SK-N-SH (cell line): ENCODE data around the gene PDE6B. TPM values are rescaled to one million over a fixed set of nuclear protein-coding genes. Genes with fewer than 3 reads are reported as not detected.

Experiments used
- CTCF ChIA-PET: fragments of 300-600, 350-600 bp; formaldehyde crosslinking; extraction: SDS; loops from one replicate; lab custom pipeline; 2021; lab: Yijun Ruan, JAX
- POLR2A ChIA-PET: fragments of 350-600 bp; sonication (Branson Sonifier 250); formaldehyde crosslinking; extraction: SDS; loops from one replicate; lab custom pipeline; 2020; ENCODE audit warnings: antibody characterized with exemption, inconsistent platforms; lab: Yijun Ruan, JAX
- DNase-seq: peaks from one replicate; pipeline ENCODE4 v3.0.0; 2012
- H2AFZ ChIP-seq: fragments of 200-600 bp; sonication (generic); 2 replicates; pipeline ENCODE4 v1.8.1; 2016; ENCODE audit warnings: antibody characterized with exemption, mild to moderate bottlenecking, low read depth
- H3F3A ChIP-seq: fragments of 200-600 bp; sonication (generic); replicated peaks from 2 replicates; pipeline ENCODE3; 2016; ENCODE audit warnings: antibody characterized with exemption, mild to moderate bottlenecking; ENCODE audit not compliant: insufficient read depth
- H3K27ac ChIP-seq, 2 experiments: fragments of 200-500 bp in 1 of 2; fragments of 200-600 bp in 1 of 2; sonication (Bioruptor generic) in 1 of 2; sonication (generic), shearing (Covaris generic) in 1 of 2; 2 replicates each; pipeline versions ENCODE4 v1.5.1 to v1.6.1; 2014 to 2016; ENCODE audit warnings: low read depth in 2 of 2, inconsistent platforms in 1 of 2, low read length in 1 of 2, mild to moderate bottlenecking in 1 of 2, mixed read lengths in 1 of 2
- H3K27me3 ChIP-seq: fragments of 200-600 bp; sonication (generic), shearing (Covaris generic); 2 replicates; pipeline ENCODE4 v1.6.1; 2016; ENCODE audit warnings: mixed run types; ENCODE audit not compliant: insufficient read depth
- H3K36me3 ChIP-seq, 2 experiments: fragments of 200-500 bp in 1 of 2; fragments of 200-600 bp in 1 of 2; sonication (Bioruptor generic) in 1 of 2; sonication (generic) in 1 of 2; replicated peaks in 1 of 2; 2 replicates each; pipeline versions ENCODE3 to v1.5.1; 2014 to 2016; ENCODE audit warnings: low read length in 1 of 2, mild to moderate bottlenecking in 1 of 2; ENCODE audit not compliant: insufficient read depth in 2 of 2, control insufficient read depth in 1 of 2
- H3K4me1 ChIP-seq, 2 experiments: fragments of 200-500 bp in 1 of 2; fragments of 200-600 bp in 1 of 2; sonication (Bioruptor generic) in 1 of 2; sonication (generic), shearing (Covaris generic) in 1 of 2; 2 replicates each; pipeline versions ENCODE4 v1.5.1 to v1.6.1; 2014 to 2016; ENCODE audit warnings: low read depth in 1 of 2, low read length in 1 of 2, mixed run types in 1 of 2; ENCODE audit not compliant: insufficient read depth in 2 of 2, control insufficient read depth in 1 of 2
- H3K4me2 ChIP-seq: fragments of 200-600 bp; sonication (generic), shearing (Covaris generic); 2 replicates; pipeline ENCODE4 v1.6.1; 2017; ENCODE audit warnings: mixed run types
- H3K4me3 ChIP-seq, 2 experiments: fragments of 200-500 bp in 1 of 2; fragments of 200-600 bp in 1 of 2; sonication (Bioruptor generic) in 1 of 2; sonication (generic), shearing (Covaris generic) in 1 of 2; 2 replicates each; pipeline versions ENCODE4 v1.5.1 to v1.8.1; 2014 to 2016; ENCODE audit warnings: low read depth in 2 of 2, inconsistent platforms in 1 of 2, low read length in 1 of 2, mild to moderate bottlenecking in 1 of 2, mixed read lengths in 1 of 2, moderate library complexity in 1 of 2
- H3K79me2 ChIP-seq: fragments of 200-600 bp; sonication (generic); 2 replicates; pipeline ENCODE4 v1.8.1; 2017; ENCODE audit warnings: mild to moderate bottlenecking; ENCODE audit not compliant: insufficient read depth
- H3K9ac ChIP-seq: fragments of 200-600 bp; sonication (generic); 2 replicates; pipeline ENCODE4 v1.6.1; 2017; ENCODE audit warnings: mixed run types
- H3K9me2 ChIP-seq: fragments of 200-600 bp; sonication (generic); 2 replicates; pipeline ENCODE4 v1.6.1; 2017; ENCODE audit warnings: mixed run types
- H3K9me3 ChIP-seq: fragments of 200-600 bp; sonication (generic); 2 replicates; pipeline ENCODE4 v1.6.1; 2017; ENCODE audit warnings: mixed run types, mild to moderate bottlenecking, moderate library complexity
- H4K20me1 ChIP-seq: fragments of 200-600 bp; sonication (generic); 2 replicates; pipeline ENCODE4 v1.6.1; 2017; ENCODE audit warnings: mild to moderate bottlenecking, mixed run types; ENCODE audit not compliant: insufficient read depth
- CHD2 ChIP-seq: fragments of 150-350 bp; IDR thresholded peaks from 2 replicates; pipeline ENCODE4 v1.6.1; 2018; ENCODE audit warnings: low read length; ENCODE audit not compliant: partially characterized antibody
- EP300 ChIP-seq, 2 experiments: IDR thresholded peaks; 2 replicates each; pipeline versions ENCODE4 v1.4.0 to v1.6.1; 2012; ENCODE audit warnings: borderline replicate concordance in 1 of 2, low read depth in 1 of 2, low read length in 1 of 2
- FOXJ3 ChIP-seq: sonication (generic); formaldehyde crosslinking; IDR thresholded peaks from 2 replicates; pipeline ENCODE4 v1.5.1; 2020; ENCODE audit warnings: mild to moderate bottlenecking, missing genetic modification reagents
- FOXM1 ChIP-seq: IDR thresholded peaks from 2 replicates; pipeline ENCODE4 v1.4.0; 2012; ENCODE audit warnings: low read depth, mild to moderate bottlenecking
- GABPA ChIP-seq: IDR thresholded peaks from 2 replicates; pipeline ENCODE4 v1.4.0; 2012; ENCODE audit warnings: low read depth, mild to moderate bottlenecking
- JUND ChIP-seq: IDR thresholded peaks from 2 replicates; pipeline ENCODE4 v1.4.0; 2012
- NFIC ChIP-seq: IDR thresholded peaks from 2 replicates; pipeline ENCODE4 v1.4.0; 2012; ENCODE audit warnings: borderline replicate concordance
- NRF1 ChIP-seq: IDR thresholded peaks from 2 replicates; pipeline ENCODE4 v1.6.1; 2012; ENCODE audit warnings: low read depth, mild to moderate bottlenecking, low read length
- RFX5 ChIP-seq: IDR thresholded peaks from 2 replicates; pipeline ENCODE4 v1.6.1; 2012; ENCODE audit warnings: mild to moderate bottlenecking, improper control_type of control experiment, low read length
- SIN3A ChIP-seq: IDR thresholded peaks from 2 replicates; pipeline ENCODE4 v1.6.1; 2012; ENCODE audit warnings: low read depth, mild to moderate bottlenecking, low read length, moderate library complexity, borderline replicate concordance
- SMC3 ChIP-seq: IDR thresholded peaks from 2 replicates; pipeline ENCODE4 v1.6.1; 2012; ENCODE audit warnings: low read depth, low read length, improper control_type of control experiment
- TAF1 ChIP-seq: IDR thresholded peaks from 2 replicates; pipeline ENCODE4 v1.6.1; 2012; ENCODE audit warnings: low read depth, mild to moderate bottlenecking, low read length, moderate library complexity, borderline replicate concordance
- TEAD4 ChIP-seq: IDR thresholded peaks from 2 replicates; pipeline ENCODE4 v1.4.0; 2012; ENCODE audit warnings: mild to moderate bottlenecking, borderline replicate concordance; ENCODE audit not compliant: insufficient read depth
- USF1 ChIP-seq: IDR thresholded peaks from 2 replicates; pipeline ENCODE4 v1.4.0; 2012; ENCODE audit warnings: low read depth, borderline replicate concordance
- USF2 ChIP-seq: fragments of 150-350 bp; IDR thresholded peaks from 2 replicates; pipeline ENCODE4 v1.6.1; 2017; ENCODE audit warnings: antibody characterized with exemption, low read length, low read depth, borderline replicate concordance
- YY1 ChIP-seq: IDR thresholded peaks from 2 replicates; pipeline ENCODE4 v1.4.0; 2012; ENCODE audit warnings: low read depth, mild to moderate bottlenecking
- ZBTB33 ChIP-seq: IDR thresholded peaks from 2 replicates; pipeline ENCODE4 v1.4.0; 2012; ENCODE audit warnings: low read depth, borderline replicate concordance
- WGBS: methylation state at CpG from one replicate; pipeline ENCODE4 v1.1.6; 2017; ENCODE audit warnings: low lambda C conversion rate; 5-methylcytosine and 5-hydroxymethylcytosine counted together
- polyA plus RNA-seq, 3 experiments: library from polyadenylated mRNA; depleted of rRNA; stranded (reverse); fragments of >200 nt; gene quantifications; 2 replicates each; pipeline ENCODE4 v1.2.3, GENCODE V29; 2012

The PDE6B gene
- polyA plus RNA-seq, 1 of the 3 experiments (the other 2 are of a cell fraction) = 1.2 TPM

GRCh38 chr4:629915-630641 is 4.7 kb downstream of the PDE6B start:
- H3K36me3 ChIP-seq = no peaks in the 10 kb centered on the region
- H3K9ac ChIP-seq = no peak overlapping the region
- no peaks in the 10 kb centered on the region for H3F3A ChIP-seq
- no peaks in the 10 kb centered on the region for H3K27me3 ChIP-seq
- H3K79me2 ChIP-seq = no peaks in the 10 kb centered on the region
- ChIA-PET CTCF (interaction anchor here (1.0 kb wide), 1 partner anchor 10 kb away, joined by 3 read pairs; no protein-coding TSS in a partner anchor), POLR2A (no interaction called here)
- 26% methylated on average over 10 of the region's 20 CpGs for WGBS
- H4K20me1 ChIP-seq = no peaks in the 10 kb centered on the region
- peak; percentile 24 for DNase-seq
- H3K4me3 ChIP-seq = no peak overlapping the region
- no peak overlapping the region for H3K27ac ChIP-seq
- TF ChIP-seq NFIC (no peak), FOXM1 (no peak), RFX5 (no peak), EP300 (IDR thresholded peaks at IDR 0.05; ENCODE audit: borderline replicate concordance in 1 of 2, low read depth in 1 of 2, low read length in 1 of 2) (no peak), JUND (no peak), CHD2 (no peak), USF1 (no peak), NRF1 (no peak)
- H2AFZ ChIP-seq = no peak overlapping the region
- H3K9me3 ChIP-seq = no peaks in the 10 kb centered on the region
- H3K4me1 ChIP-seq = no peaks in the 10 kb centered on the region
- no peak overlapping the region for H3K4me2 ChIP-seq
- H3K9me2 ChIP-seq = no peaks in the 10 kb centered on the region

- DNase-seq = no peak
- Histone ChIP-seq H3K9ac (no peak overlapping the region), H4K20me1 (no peaks in the 10 kb centered on the region), H3K36me3 (no peaks in the 10 kb centered on the region), H3K27me3 (no peaks in the 10 kb centered on the region), H3K4me1 (no peaks in the 10 kb centered on the region), H3K9me3 (no peaks in the 10 kb centered on the region), H3K9me2 (no peaks in the 10 kb centered on the region), H3K4me3 (no peak overlapping the region), H3K79me2 (no peaks in the 10 kb centered on the region), H3F3A (no peaks in the 10 kb centered on the region), H3K27ac (no peak overlapping the region), H3K4me2 (no peak overlapping the region), H2AFZ (no peak overlapping the region)
- ChIA-PET CTCF (interaction anchor here (1.0 kb wide), 1 partner anchor 10 kb away, joined by 3 read pairs; no protein-coding TSS in a partner anchor), POLR2A (no interaction called here)
- whole genome bisulfite sequencing = 25% methylated on average over 9 of the region's 9 CpGs
- TF ChIP-seq JUND (no peak), NFIC (no peak), YY1 (no peak), GABPA (no peak)
Measured at GRCh38 chr4:630656-631055, 5.3 kb downstream of the PDE6B start.

GRCh38 chr4:632196-632790 is 6.9 kb downstream of the PDE6B start:
- Histone ChIP-seq H3K36me3 (no peaks in the 10 kb centered on the region), H3K27ac (no peak overlapping the region), H3K27me3 (no peaks in the 10 kb centered on the region), H2AFZ (no peak overlapping the region), H3K4me2 (no peak overlapping the region), H3K79me2 (no peaks in the 10 kb centered on the region), H3K9ac (no peak overlapping the region), H3F3A (no peaks in the 10 kb centered on the region), H4K20me1 (no peaks in the 10 kb centered on the region), H3K9me3 (no peaks in the 10 kb centered on the region), H3K4me3 (no peak overlapping the region), H3K9me2 (no peaks in the 10 kb centered on the region), H3K4me1 (no peaks in the 10 kb centered on the region; a peak in 1 of 4 replicates)
- ChIA-PET CTCF (no interaction called here), POLR2A (no interaction called here)
- 38% methylated on average over 11 of the region's 16 CpGs for WGBS
- DNase-seq = no peak
- TF ChIP-seq YY1 (no peak), FOXJ3 (CRISPR knock-in tag) (no peak), SIN3A (no peak), TEAD4 (no peak), SMC3 (no peak), ZBTB33 (no peak), USF2 (no peak), TAF1 (no peak)
